ENCODE measurements around the gene F2R.
"Not testable (repeated sequence)": the region's sequence is repeated elsewhere in the genome, so short reads cannot be mapped to it uniquely, and the experiment has no call there.

Gene F2R

DNA sequence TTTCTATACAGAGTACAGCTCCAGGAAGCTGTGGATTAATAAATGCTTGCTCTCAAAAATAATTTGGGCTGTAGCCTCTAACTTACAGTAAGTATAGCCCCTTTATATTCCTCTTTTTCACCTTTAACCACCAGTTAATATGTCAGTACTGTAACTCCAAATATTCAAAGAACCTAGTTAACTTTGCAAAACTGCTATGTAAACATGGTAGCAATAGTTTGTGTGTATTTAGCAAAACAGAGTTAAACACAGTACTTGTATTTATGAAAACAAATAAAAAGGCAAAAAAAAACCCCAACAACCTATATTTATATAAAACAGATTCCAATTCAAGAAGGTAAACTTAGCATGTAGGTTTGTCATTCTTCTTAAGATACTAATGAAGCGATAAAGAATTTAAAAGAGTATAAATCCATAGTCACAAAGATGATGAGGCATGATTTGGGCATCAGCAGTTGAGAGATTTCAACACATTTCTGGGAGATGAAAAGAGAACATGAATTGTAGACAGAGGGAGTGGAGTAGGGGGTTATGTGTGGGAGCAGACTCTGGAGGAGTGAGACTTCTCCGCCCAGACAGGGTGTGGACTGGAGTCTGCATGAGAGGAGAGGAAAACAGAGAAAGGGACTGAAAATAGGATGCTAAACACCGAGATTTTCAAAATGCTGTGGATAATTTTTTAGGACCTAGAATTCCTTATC, 55.9 kb downstream of the F2R start:
- Histone ChIP-seq H3K4me1 (ENCODE audit: insufficient read depth, insufficient read length) (no peaks in the 10 kb centered on the region), H3K4me3 (ENCODE audit: insufficient read length, low read depth) (no peak overlapping the region), H3K36me3 (ENCODE audit: insufficient read depth, insufficient read length, low read length) (no peaks in the 10 kb centered on the region), H3K27me3 (ENCODE audit: insufficient read depth, insufficient read length) (no peaks in the 10 kb centered on the region), H3K9ac (ENCODE audit: insufficient read length, low read depth) (no peak overlapping the region), H3K9me3 (ENCODE audit: insufficient read depth, low read length) (no peaks in the 10 kb centered on the region)
- no peak for DNase-seq (ENCODE audit: low read depth, low spot score)
- TF ChIP-seq ZNF274 (IDR thresholded peaks at IDR 0.05; ENCODE audit: low read depth, low read length) (no peak), SUZ12 (IDR thresholded peaks at IDR 0.05; ENCODE audit: extremely low read depth, insufficient read depth, insufficient read length) (no peak), YY1 (IDR thresholded peaks at IDR 0.05; ENCODE audit: insufficient read depth, insufficient read length) (no peak)

GRCh38 chr5:76775921-76776320, 60.0 kb downstream of the F2R start:
- TF ChIP-seq YY1 (IDR thresholded peaks at IDR 0.05; ENCODE audit: insufficient read depth, insufficient read length) (no peak), ZNF274 (IDR thresholded peaks at IDR 0.05; ENCODE audit: low read depth, low read length) (no peak), SUZ12 (IDR thresholded peaks at IDR 0.05; ENCODE audit: extremely low read depth, insufficient read depth, insufficient read length) (no peak)
- DNase-seq (ENCODE audit: low read depth, low spot score): no peak
- H3K9ac ChIP-seq (ENCODE audit: insufficient read length, low read depth): no peak overlapping the region
- no peaks in the 10 kb centered on the region for H3K27me3 ChIP-seq (ENCODE audit: insufficient read depth, insufficient read length)
- H3K4me3 ChIP-seq (ENCODE audit: insufficient read length, low read depth): no peak overlapping the region
- H3K36me3 ChIP-seq (ENCODE audit: insufficient read depth, insufficient read length, low read length): no peaks in the 10 kb centered on the region
- no peaks in the 10 kb centered on the region for H3K4me1 ChIP-seq (ENCODE audit: insufficient read depth, insufficient read length)
- H3K9me3 ChIP-seq (ENCODE audit: insufficient read depth, low read length): no peaks in the 10 kb centered on the region

GRCh38 chr5:76776391-76776790, 60.5 kb downstream of the F2R start:
- H3K9ac ChIP-seq (ENCODE audit: insufficient read length, low read depth): no peak overlapping the region
- no peak overlapping the region for H3K4me3 ChIP-seq (ENCODE audit: insufficient read length, low read depth)
- H3K9me3 ChIP-seq (ENCODE audit: insufficient read depth, low read length): no peaks in the 10 kb centered on the region
- H3K27me3 ChIP-seq (ENCODE audit: insufficient read depth, insufficient read length): no peaks in the 10 kb centered on the region
- TF ChIP-seq SUZ12 (IDR thresholded peaks at IDR 0.05; ENCODE audit: extremely low read depth, insufficient read depth, insufficient read length) (no peak), ZNF274 (IDR thresholded peaks at IDR 0.05; ENCODE audit: low read depth, low read length) (no peak), YY1 (IDR thresholded peaks at IDR 0.05; ENCODE audit: insufficient read depth, insufficient read length) (no peak)
- DNase-seq (ENCODE audit: low read depth, low spot score): no peak
- H3K4me1 ChIP-seq (ENCODE audit: insufficient read depth, insufficient read length): no peaks in the 10 kb centered on the region
- H3K36me3 ChIP-seq (ENCODE audit: insufficient read depth, insufficient read length, low read length): no peaks in the 10 kb centered on the region

- not testable (repeated sequence) for DNase-seq (ENCODE audit: low read depth, low spot score); H3K36me3 ChIP-seq (ENCODE audit: insufficient read depth, insufficient read length, low read length); H3K27me3 ChIP-seq (ENCODE audit: insufficient read depth, insufficient read length); H3K9ac ChIP-seq (ENCODE audit: insufficient read length, low read depth); H3K4me3 ChIP-seq (ENCODE audit: insufficient read length, low read depth); H3K9me3 ChIP-seq (ENCODE audit: insufficient read depth, low read length); H3K4me1 ChIP-seq (ENCODE audit: insufficient read depth, insufficient read length)
Measured at GRCh38 chr5:76780616-76781015, 64.7 kb downstream of the F2R start.

- Histone ChIP-seq H3K36me3 (ENCODE audit: insufficient read depth, insufficient read length, low read length) (no peaks in the 10 kb centered on the region), H3K9me3 (ENCODE audit: insufficient read depth, low read length) (no peaks in the 10 kb centered on the region), H3K27me3 (ENCODE audit: insufficient read depth, insufficient read length) (no peaks in the 10 kb centered on the region), H3K9ac (ENCODE audit: insufficient read length, low read depth) (no peak overlapping the region), H3K4me1 (ENCODE audit: insufficient read depth, insufficient read length) (no peaks in the 10 kb centered on the region), H3K4me3 (ENCODE audit: insufficient read length, low read depth) (no peak overlapping the region)
- no peak for TF ChIP-seq SUZ12 (IDR thresholded peaks at IDR 0.05; ENCODE audit: extremely low read depth, insufficient read depth, insufficient read length)
- TF ChIP-seq ZNF274 (IDR thresholded peaks at IDR 0.05; ENCODE audit: low read depth, low read length): no peak
- no peak for TF ChIP-seq YY1 (IDR thresholded peaks at IDR 0.05; ENCODE audit: insufficient read depth, insufficient read length)
- DNase-seq (ENCODE audit: low read depth, low spot score): no peak
Measured at GRCh38 chr5:76781775-76782174, 65.8 kb downstream of the F2R start.

DNA sequence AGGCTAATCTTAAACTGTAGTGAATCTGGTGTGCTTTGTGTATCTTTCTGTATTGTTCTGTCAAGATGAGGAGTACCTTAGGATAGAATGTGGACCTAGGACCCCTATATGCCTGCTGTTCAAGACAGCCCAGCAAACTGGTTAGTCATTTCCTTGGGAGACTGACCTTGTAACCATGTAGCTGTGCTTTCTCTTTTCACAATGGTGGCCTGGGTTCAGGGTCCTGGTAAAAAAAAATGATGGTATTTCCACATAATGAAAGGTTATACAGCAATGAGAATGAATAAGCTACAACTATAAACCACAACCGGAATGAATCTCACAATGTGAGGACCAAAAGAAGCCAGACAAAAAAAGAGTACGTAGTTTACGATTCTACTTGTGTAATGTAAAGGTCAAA, 66.5 kb downstream of the F2R start:
- no peaks in the 10 kb centered on the region for H3K27me3 ChIP-seq (ENCODE audit: insufficient read depth, insufficient read length)
- no peaks in the 10 kb centered on the region for H3K9me3 ChIP-seq (ENCODE audit: insufficient read depth, low read length)
- H3K4me3 ChIP-seq (ENCODE audit: insufficient read length, low read depth): no peak overlapping the region
- H3K36me3 ChIP-seq (ENCODE audit: insufficient read depth, insufficient read length, low read length): no peaks in the 10 kb centered on the region
- no peak overlapping the region for H3K9ac ChIP-seq (ENCODE audit: insufficient read length, low read depth)
- DNase-seq (ENCODE audit: low read depth, low spot score): no peak
- TF ChIP-seq SUZ12 (IDR thresholded peaks at IDR 0.05; ENCODE audit: extremely low read depth, insufficient read depth, insufficient read length) (no peak), YY1 (IDR thresholded peaks at IDR 0.05; ENCODE audit: insufficient read depth, insufficient read length) (no peak), ZNF274 (IDR thresholded peaks at IDR 0.05; ENCODE audit: low read depth, low read length) (no peak)
- H3K4me1 ChIP-seq (ENCODE audit: insufficient read depth, insufficient read length): no peaks in the 10 kb centered on the region
